NCI-H526 (cell line): Measurements from ENCODE around the gene DENND10.
"Not testable (repeated sequence)": the region's sequence is repeated elsewhere in the genome, so short reads cannot be mapped to it uniquely, and the experiment has no call there.

Experiments used
- DNase-seq, 2 experiments: peaks; one replicate each; lab custom pipeline; 2025; lab: John Stamatoyannopoulos, UW

Gene DENND10

DNA sequence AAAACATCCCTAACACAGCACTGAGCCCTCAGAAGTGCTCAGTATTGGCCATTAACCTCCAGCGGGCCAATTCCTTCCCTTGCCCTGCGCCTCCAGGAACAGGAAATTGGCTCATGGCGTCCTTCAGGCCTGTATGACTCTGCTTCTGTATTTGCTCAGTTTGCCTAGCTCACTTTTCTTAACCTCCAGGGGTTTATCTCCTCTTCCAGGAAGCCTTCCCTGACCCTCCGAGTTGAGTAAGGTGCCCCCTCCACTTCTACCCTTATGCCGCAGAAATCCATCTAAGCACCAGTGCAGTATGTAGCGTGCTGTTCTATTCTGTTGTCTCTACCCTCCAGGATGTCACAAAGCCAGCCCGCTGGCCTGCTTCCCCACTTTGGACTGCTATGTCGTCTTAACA is 62.7 kb downstream of the DENND10 start:
- no peak for DNase-seq

DNA sequence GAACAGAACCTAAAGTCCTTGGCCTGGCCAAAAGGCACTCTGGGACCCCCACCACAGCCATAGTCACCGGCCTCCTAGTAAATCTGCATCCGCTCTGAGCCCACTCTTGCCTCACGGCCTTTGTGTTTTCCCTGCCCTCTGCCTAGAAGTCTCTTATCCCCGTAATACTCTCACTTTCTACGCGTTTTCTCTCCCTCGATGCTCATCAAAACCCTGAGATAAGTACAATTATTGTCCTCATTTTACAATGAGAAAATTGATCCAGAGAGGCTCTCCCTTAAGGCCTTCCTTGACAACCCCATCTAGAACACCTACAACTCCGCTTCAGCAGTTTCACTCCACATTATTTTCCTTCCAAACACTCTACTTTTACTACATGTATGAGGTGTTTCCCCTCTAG is 63.1 kb downstream of the DENND10 start:
- no peak for DNase-seq

- DNase-seq = no peak
Measured at GRCh38 chr10:119174109-119174508, 70.2 kb downstream of the DENND10 start.

- no peak for DNase-seq
Measured at GRCh38 chr10:119176166-119176565, 72.3 kb downstream of the DENND10 start.

- no peak for DNase-seq
Measured at GRCh38 chr10:119177708-119178371, 73.9 kb downstream of the DENND10 start.

DNA sequence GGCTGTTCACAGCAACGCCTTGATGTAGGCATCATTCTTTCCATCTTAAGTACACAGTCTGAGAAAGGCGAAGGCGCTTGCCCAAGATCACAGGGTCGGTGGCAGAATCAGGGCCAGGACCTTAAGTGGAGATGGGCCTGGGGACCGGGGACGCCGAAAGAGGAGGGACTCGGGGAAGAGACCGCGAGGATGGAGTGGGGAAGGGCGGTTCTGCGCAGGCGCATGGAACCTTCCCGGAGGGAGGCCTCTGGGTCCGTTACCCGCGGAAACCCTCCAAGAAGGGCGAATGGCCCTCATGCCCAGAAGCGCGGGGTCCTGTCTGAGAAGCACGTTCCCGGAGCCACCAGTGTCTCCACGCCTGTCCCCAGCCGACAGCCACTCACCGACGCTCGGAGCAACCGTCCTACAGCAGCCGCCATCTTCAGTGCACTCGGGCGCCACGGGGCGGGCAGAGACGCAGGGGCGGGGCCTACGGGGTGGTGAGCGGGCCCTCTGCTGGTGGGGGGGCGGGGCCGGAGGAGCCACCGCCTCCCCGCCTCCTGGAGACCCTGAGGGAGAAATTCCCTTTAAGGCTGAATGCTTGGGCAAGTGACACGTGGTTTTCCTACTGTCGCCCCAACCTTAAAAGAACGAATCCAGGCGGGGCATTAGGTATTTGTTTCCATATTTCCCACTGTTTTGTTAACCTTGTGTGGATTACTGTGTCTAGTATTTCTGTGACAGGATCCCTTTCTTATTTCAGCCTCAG is 74.6 kb downstream of the DENND10 start, which contains the start of gene PRDX3:
TSS of gene PRDX3 (minus strand) at position 441 of the 748 bp plus-strand sequence. CDS start at position 419, 22 bp downstream.
- DNase-seq = peak; percentile 86 to 94

GRCh38 chr10:119180850-119181400 is 77.0 kb downstream of the DENND10 start:
- DNase-seq = not testable (repeated sequence)

DNA sequence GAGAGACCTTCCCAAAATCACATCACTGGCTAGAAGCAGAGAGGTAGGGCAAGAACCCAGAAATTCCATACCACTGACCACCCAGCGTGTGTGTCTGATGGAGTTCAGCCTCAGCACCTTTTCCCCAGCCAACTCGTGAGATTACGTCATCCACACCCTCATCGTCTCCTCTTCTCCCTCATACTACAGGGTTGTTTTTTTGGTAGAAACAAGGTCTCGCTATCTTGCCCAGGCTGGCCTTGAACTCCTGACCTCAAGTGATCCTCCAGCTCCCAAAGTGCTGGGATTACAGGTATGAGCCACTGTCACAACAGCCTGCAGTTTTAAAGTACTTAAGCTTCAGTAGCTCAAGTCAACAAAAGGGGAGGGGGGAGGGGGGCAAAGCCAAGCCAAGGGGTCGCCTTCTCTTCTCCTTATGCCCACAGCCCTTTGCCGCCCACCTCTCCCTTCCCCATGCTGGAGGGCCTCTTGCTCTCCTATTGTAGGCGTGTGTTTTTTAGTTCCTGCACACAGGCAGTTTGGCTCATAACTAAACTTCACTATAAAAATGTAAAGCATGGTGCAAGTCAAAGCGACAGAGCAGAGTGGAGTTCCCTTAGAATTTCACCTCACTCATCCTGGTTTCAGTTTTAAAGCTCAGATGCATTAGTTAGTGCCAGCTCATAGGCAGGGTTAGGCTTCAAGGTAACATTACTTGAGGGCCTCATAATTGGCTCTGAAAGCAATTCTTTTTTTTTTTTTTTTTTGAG is 79.9 kb downstream of the DENND10 start:
- no peak for DNase-seq
